Measurements from ENCODE around the gene CTAGE1. TPM values are rescaled to one million over a fixed set of nuclear protein-coding genes. Genes with fewer than 3 reads are reported as not detected.

Gene CTAGE1
- total RNA-seq, 2 donors from 2014 or later = not detected

DNA sequence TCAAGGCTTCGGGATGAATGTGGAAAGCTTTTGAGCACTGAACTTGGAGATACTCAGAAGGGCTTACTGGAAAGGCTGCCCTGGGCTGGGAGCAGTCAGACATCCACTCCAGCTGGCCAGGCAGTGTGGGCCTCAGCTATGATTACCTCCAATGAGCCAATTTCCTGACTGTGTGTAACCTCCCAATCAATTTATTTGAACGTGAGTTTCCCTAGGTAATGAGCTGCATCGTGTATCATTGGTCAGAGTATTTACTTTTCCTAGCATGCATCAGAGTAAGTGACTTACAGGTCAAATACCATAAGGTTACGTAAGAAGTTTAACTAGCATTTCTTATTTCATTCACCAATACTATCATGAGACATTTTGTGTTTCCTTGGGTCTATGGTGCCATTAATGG is 11.0 kb upstream of the CTAGE1 start:
- H3K4me1 Mint-ChIP-seq = no peaks in the 10 kb centered on the region
- DNase-seq (no peak), ATAC-seq (no peak)
- no peaks in the 10 kb centered on the region for H3K27me3 Mint-ChIP-seq
- no peaks in the 10 kb centered on the region for H3K36me3 Mint-ChIP-seq (ENCODE audit: low read depth)
- H3K27ac Mint-ChIP-seq = no peak overlapping the region
- no peak overlapping the region for H3K4me3 Mint-ChIP-seq
- H3K9me3 ChIP-seq (ENCODE audit: control insufficient read depth, low read length, poor library complexity, severe bottlenecking) = no peaks in the 10 kb centered on the region

DNA sequence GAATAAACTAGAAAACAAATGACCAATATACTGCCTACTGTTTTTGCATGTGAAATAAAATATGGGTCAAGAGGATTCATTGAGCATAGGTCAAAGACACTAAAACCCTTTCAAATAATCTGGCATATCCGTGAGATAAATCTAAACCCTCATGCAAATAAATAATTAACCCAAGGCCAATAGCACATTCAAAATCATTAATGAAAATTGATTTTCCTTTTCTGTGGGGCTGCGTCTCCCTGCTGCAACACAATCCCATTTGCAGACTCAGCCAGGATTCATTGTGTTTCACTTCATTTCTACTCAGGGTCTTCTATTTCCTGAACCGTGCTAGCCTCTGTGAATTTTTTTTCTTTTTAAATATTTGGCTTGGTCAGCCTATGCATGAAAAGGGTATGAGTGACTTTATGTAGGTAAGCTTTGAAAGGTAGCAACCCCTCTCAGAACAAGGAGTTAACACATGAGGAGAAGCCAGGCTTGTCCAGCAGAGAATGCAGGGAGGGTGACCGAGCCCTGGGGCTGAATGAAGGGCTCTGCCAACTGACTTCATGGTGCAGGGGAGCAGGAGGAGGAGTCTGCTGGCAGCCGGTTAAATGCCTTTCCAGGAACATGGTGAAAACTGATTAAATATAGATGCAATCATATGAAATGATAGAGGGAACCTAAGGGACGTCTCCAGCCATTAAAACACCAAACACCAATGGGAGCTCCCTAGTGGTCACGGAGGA is 10.3 kb upstream of the CTAGE1 start:
- H3K27ac Mint-ChIP-seq = no peak overlapping the region
- no peaks in the 10 kb centered on the region for H3K4me1 Mint-ChIP-seq
- no peak for ATAC-seq
- H3K4me3 Mint-ChIP-seq = no peak overlapping the region
- no peaks in the 10 kb centered on the region for H3K36me3 Mint-ChIP-seq (ENCODE audit: low read depth)
- no peaks in the 10 kb centered on the region for H3K27me3 Mint-ChIP-seq
- no peaks in the 10 kb centered on the region for H3K9me3 ChIP-seq (ENCODE audit: control insufficient read depth, low read length, poor library complexity, severe bottlenecking)
- no peak for DNase-seq

DNA sequence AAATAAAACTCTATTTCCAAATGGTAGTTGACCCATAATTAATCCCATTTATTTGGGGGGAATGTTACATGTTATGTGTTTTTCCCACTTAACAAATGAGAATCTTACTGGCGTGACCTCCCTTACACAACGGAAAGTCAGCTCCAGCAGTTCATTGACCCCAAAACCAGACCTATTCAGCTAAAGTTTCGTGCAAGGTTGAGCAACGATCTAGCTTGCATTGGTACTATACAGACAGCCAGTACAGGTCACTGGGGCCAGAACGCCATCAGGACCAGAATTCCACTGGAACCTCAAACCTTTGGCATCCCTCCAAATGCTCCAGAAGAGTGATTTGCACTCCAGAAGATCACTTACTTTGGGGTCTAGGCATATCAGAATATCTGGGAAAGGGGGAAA is 6.8 kb upstream of the CTAGE1 start:
- ATAC-seq (no peak), DNase-seq (no peak)
- no peaks in the 10 kb centered on the region for H3K27me3 Mint-ChIP-seq
- H3K36me3 Mint-ChIP-seq (ENCODE audit: low read depth) = no peaks in the 10 kb centered on the region
- H3K4me1 Mint-ChIP-seq = no peaks in the 10 kb centered on the region
- H3K27ac Mint-ChIP-seq = no peak overlapping the region
- H3K9me3 ChIP-seq (ENCODE audit: control insufficient read depth, low read length, poor library complexity, severe bottlenecking) = no peaks in the 10 kb centered on the region
- no peak overlapping the region for H3K4me3 Mint-ChIP-seq

DNA sequence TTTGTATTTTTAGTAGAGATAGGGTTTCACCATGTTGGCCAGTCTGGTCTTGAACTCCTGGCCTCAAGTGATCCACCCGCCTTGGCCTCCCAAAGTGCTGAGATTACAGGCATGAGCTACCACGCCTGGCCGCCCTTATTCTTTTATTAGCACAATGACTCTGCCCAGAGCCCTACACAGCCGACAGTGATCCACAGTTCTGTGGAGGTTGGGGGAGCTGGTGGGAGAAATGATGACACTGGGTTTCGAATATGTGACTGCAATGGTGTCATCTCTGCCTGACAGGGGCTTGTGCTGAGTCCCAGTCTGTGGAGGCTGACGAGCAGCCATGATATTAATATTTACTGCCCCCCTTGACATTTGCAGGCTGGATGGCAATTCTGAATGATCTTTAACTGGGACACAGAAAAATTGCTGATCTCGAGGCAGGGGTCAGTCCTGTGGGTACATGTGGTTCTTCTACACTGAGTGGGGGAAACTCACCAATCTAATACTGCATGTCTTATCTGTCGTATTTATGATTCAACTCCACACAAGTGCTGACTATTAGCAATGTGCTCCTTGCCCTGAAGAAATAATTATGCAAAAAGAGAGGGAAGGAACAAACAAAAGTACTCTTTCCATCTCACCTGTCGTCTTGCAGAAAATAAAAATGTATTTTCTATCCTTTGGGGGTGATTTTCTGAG is 6.3 kb upstream of the CTAGE1 start:
- Mint-ChIP-seq H3K36me3 (ENCODE audit: low read depth) (no peaks in the 10 kb centered on the region), H3K27ac (no peak overlapping the region)
- no peak for ATAC-seq

DNA sequence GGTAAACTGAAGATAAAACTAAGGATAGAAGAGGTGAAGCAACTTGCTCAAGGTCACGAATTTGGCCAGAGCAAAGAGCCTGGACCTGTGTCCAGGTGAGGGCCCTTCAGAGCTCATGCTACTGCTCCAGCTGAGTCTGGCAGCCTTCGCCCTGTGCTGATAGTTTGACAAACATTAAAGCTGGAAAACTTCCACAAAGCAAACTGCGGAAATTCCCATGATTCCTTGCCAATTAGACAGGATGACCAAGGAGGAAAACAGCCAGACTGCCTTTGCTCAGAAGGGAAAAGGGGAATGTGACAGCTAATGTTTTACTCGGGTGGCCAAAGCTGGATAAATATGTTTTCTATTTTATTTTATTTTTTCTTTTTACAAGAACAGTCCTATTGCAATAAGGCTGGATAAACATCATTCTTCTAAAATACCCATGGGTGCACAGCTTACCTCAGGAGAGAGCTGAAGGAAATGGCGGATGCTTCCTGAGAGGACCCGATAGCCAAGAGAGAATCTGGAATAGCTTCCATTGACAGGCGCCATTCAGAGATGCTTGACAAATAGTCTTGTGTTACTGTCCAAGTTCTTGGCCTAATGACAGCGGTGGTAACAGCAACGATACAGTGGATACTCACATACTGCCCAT is 5.3 kb upstream of the CTAGE1 start:
- no peak overlapping the region for H3K27ac Mint-ChIP-seq
- H3K4me3 Mint-ChIP-seq = no peak overlapping the region

More for the DNA sequence above, 6.3 kb upstream of the CTAGE1 start:
- Mint-ChIP-seq H3K4me1 (no peaks in the 10 kb centered on the region), H3K27me3 (no peaks in the 10 kb centered on the region), H3K4me3 (no peak overlapping the region)
- DNase-seq = no peak
- H3K9me3 ChIP-seq (ENCODE audit: control insufficient read depth, low read length, poor library complexity, severe bottlenecking) = no peaks in the 10 kb centered on the region

DNA sequence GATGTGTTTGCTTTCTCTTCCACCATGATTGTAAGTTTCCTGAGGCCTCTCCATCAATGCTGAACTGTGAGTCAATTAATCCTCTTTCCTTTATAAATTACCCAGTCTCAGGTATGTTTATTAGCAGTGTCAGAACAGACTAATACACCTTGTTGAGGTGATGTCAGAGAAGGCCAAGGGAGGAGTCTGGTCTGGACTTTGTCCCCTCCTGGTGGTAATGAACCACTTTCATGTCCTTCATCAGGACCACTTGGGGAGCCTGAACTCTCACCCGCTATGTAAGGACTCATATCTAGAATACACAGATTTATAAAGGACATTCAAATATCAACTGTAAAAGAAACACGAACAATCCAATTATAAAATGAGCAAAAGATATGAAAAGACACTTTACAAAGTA is 2.9 kb upstream of the CTAGE1 start:
- DNase-seq = no peak
- Mint-ChIP-seq H3K36me3 (ENCODE audit: low read depth) (no peaks in the 10 kb centered on the region), H3K27ac (no peak overlapping the region)

More for the DNA sequence above, 5.3 kb upstream of the CTAGE1 start:
- H3K9me3 ChIP-seq (ENCODE audit: control insufficient read depth, low read length, poor library complexity, severe bottlenecking) = no peaks in the 10 kb centered on the region
- Mint-ChIP-seq H3K27me3 (no peaks in the 10 kb centered on the region), H3K4me1 (no peaks in the 10 kb centered on the region), H3K36me3 (ENCODE audit: low read depth) (no peaks in the 10 kb centered on the region)
- ATAC-seq (no peak), DNase-seq (no peak)

DNA sequence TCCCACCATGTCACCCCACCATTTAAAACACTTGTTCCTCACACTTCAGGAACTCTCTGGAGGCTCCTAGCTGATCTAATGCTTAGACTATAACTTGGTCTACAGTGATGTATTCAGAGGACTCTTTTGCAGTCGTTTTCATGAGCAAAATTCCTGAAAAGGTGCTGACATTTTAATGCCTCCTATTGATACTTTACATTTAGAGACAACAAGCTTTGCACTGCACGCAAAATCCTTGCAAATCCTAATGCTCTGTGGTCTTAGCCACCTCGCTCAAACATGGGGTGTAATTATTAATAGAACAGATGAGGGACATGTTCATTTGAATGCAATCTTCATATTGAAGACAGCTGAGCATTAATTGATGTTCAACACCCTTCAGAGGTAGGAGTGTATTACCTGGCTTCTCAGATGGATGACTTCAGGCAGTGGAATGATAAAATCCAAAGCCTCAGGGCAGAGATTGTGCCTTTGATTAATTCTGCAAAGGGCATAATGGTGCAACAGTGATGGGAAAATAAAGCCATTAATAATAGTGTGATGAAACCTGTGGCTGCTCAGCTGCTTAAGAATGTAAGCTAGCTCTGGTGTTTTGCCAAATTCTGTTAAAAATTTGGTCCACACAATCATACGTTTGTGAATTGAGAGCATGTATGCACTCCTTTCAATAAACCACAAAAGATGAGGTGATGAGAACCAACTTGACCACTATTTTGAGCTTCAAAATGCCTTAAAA is 5.4 kb downstream of the CTAGE1 start:
- H3K4me1 Mint-ChIP-seq = no peaks in the 10 kb centered on the region
- DNase-seq (no peak), ATAC-seq (no peak)
- H3K4me3 Mint-ChIP-seq = no peak overlapping the region
- H3K27ac Mint-ChIP-seq = no peak overlapping the region
- H3K27me3 Mint-ChIP-seq = no peaks in the 10 kb centered on the region
- H3K9me3 ChIP-seq (ENCODE audit: control insufficient read depth, low read length, poor library complexity, severe bottlenecking) = no peaks in the 10 kb centered on the region
- no peaks in the 10 kb centered on the region for H3K36me3 Mint-ChIP-seq (ENCODE audit: low read depth)

More for the DNA sequence above, 2.9 kb upstream of the CTAGE1 start:
- no peaks in the 10 kb centered on the region for H3K9me3 ChIP-seq (ENCODE audit: control insufficient read depth, low read length, poor library complexity, severe bottlenecking)
- ATAC-seq = no peak
- Mint-ChIP-seq H3K27me3 (no peaks in the 10 kb centered on the region), H3K4me1 (no peaks in the 10 kb centered on the region), H3K4me3 (no peak overlapping the region)

DNA sequence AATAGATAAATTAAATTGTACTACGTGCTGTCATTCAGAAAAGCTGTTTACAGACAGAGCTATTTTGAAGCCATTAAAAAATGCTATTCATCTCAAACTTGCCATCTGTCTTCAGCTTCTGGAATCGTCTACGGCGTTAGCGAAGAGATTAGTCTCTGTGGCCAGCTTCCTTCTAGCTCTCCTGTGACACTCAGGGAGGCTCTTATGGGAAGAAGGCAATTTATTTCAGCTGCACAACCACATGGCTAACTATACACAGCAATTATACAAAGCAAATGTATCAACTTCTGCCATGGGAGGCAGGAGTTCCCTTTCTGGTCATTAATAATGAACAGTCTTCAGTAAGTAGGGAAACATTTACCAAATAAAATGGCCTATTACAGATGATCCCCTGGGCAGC is 6.3 kb downstream of the CTAGE1 start:
- DNase-seq (no peak), ATAC-seq (no peak)
- H3K4me1 Mint-ChIP-seq = no peaks in the 10 kb centered on the region
- no peak overlapping the region for H3K4me3 Mint-ChIP-seq
- no peaks in the 10 kb centered on the region for H3K36me3 Mint-ChIP-seq (ENCODE audit: low read depth)
- no peaks in the 10 kb centered on the region for H3K27me3 Mint-ChIP-seq
- no peaks in the 10 kb centered on the region for H3K9me3 ChIP-seq (ENCODE audit: control insufficient read depth, low read length, poor library complexity, severe bottlenecking)
- H3K27ac Mint-ChIP-seq = no peak overlapping the region

DNA sequence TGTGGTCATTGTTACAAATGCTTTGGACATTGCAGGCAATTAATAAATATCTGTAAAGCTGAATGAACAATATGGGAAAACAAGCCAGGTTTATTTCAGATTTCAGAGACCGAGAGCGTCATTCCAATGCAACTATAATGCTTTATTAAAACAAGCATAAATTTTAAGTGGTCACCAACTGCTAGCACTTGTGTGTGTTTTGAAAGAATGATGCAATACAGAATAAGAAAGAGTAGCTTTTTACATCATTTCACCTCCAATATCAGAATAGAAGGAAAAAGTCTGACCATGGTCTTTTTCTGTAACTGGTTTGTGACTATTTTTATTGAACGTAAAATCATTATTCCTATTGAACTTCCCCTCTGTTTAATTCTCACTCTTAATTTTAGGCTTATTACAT is 7.6 kb downstream of the CTAGE1 start:
- Mint-ChIP-seq H3K36me3 (ENCODE audit: low read depth) (no peaks in the 10 kb centered on the region), H3K4me1 (no peaks in the 10 kb centered on the region), H3K27ac (no peak overlapping the region), H3K4me3 (no peak overlapping the region), H3K27me3 (no peaks in the 10 kb centered on the region)
- no peaks in the 10 kb centered on the region for H3K9me3 ChIP-seq (ENCODE audit: control insufficient read depth, low read length, poor library complexity, severe bottlenecking)
- DNase-seq = no peak
- no peak for ATAC-seq

DNA sequence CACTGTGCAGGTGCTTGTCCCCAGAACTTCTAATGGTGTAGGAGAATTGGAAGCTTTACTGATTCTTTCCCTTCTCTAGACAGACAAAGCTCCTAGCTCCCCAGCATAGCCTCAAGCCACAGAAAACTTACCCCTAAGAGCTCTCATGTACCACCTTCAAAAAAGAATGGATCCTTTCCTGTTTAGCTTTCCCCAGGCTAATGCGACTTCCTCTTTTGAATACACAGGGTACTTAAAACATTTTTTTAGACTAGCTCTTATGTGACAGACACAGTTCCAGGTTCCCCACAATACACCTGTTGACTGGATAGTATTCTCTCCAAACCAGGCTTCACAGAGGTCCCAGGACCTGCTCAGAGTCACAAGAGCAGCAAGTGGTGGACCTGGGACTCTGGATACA is 8.3 kb downstream of the CTAGE1 start:
- Mint-ChIP-seq H3K27ac (no peak overlapping the region), H3K27me3 (no peaks in the 10 kb centered on the region), H3K4me3 (no peak overlapping the region), H3K36me3 (ENCODE audit: low read depth) (no peaks in the 10 kb centered on the region), H3K4me1 (no peaks in the 10 kb centered on the region)
- no peaks in the 10 kb centered on the region for H3K9me3 ChIP-seq (ENCODE audit: control insufficient read depth, low read length, poor library complexity, severe bottlenecking)
- ATAC-seq (no peak), DNase-seq (no peak)

DNA sequence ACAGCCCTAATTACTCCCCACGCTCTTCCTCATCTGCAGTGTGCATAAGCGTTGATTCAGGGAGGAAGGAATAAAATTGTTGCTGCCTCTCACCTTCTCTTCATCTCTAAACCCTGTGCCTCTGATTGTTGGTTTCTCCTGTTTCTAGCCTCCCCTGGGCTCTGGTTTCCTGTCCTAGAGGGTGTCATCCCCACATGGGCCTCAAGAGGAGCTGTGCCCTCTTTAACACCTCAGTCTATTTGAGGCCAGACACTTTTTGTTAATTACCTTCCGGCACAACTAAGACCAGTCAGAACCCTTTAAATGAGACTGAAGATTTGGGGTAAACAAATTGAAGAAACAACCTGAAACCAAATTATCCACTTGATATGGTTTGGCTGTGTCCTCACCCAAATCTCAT is 9.7 kb downstream of the CTAGE1 start:
- Mint-ChIP-seq H3K4me1 (no peaks in the 10 kb centered on the region), H3K36me3 (ENCODE audit: low read depth) (no peaks in the 10 kb centered on the region), H3K27me3 (no peaks in the 10 kb centered on the region), H3K4me3 (no peak overlapping the region), H3K27ac (no peak overlapping the region)
- H3K9me3 ChIP-seq (ENCODE audit: control insufficient read depth, low read length, poor library complexity, severe bottlenecking) = no peaks in the 10 kb centered on the region
- ATAC-seq (no peak), DNase-seq (no peak)

DNA sequence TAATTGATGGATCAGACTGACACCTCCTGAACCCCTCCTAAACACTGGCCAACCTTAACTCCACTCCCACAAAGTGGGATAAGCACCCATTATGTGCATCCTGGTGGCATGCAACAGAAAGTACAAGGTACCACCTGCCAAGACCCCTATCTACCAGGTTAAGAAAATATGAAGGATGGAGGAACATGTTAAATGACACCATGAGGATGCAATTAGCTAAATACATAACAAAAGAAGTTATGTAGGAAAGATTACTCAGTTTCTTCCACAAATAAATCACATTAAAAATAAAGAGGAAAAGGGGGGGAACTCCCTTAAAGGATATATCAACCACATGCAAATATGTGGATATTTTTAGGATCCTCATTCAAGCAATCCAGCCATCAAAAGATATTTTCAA is 12.6 kb downstream of the CTAGE1 start:
- Mint-ChIP-seq H3K27me3 (no peaks in the 10 kb centered on the region), H3K4me3 (no peak overlapping the region), H3K4me1 (no peaks in the 10 kb centered on the region), H3K27ac (no peak overlapping the region), H3K36me3 (ENCODE audit: low read depth) (no peaks in the 10 kb centered on the region)
- no peaks in the 10 kb centered on the region for H3K9me3 ChIP-seq (ENCODE audit: control insufficient read depth, low read length, poor library complexity, severe bottlenecking)
- DNase-seq (no peak), ATAC-seq (no peak)

DNA sequence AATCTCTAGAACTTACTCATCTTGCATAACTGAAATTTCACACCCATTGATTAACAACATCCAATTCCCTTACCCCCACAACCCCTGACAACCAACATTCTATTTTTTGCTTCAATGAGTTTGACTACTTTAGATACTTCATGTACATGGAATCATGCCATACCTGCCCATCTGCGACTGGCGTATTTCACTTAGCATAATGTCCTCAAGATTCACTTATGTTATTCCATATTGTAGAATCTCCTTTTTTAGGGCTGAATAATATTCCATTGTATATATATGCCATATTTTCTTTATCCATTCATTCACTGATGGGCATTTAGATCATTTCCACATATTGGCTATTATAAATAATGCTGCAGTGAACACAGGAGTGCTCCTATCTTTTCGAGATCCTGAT is 13.8 kb downstream of the CTAGE1 start:
- Mint-ChIP-seq H3K4me1 (no peaks in the 10 kb centered on the region), H3K36me3 (ENCODE audit: low read depth) (no peaks in the 10 kb centered on the region), H3K4me3 (no peak overlapping the region), H3K27ac (no peak overlapping the region), H3K27me3 (no peaks in the 10 kb centered on the region)
- H3K9me3 ChIP-seq (ENCODE audit: control insufficient read depth, low read length, poor library complexity, severe bottlenecking) = no peaks in the 10 kb centered on the region
- DNase-seq = no peak
- no peak for ATAC-seq

All from T-helper 17 cell (primary cell).